ENCODE data around the gene KLC1. TPM values are rescaled to one million over a fixed set of nuclear protein-coding genes. Genes with fewer than 3 reads are reported as not detected.
"Not testable (repeated sequence)": the region's sequence is repeated elsewhere in the genome, so short reads cannot be mapped to it uniquely, and the experiment has no call there.

The KLC1 gene
- total RNA-seq, 1 donor from 2014 or later = 163 TPM

GRCh38 chr14:103650213-103650612, 21.2 kb downstream of the KLC1 start:
- H3K4me1 Mint-ChIP-seq = peaks cover 12% of the 10 kb centered on the region
- no peak for DNase-seq (ENCODE audit: low spot score in 2 of 2, unreplicated experiment in 2 of 2)
- H3K4me3 Mint-ChIP-seq = no peak overlapping the region
- H3K27me3 Mint-ChIP-seq (ENCODE audit: low read depth) = no peaks in the 10 kb centered on the region
- no peak for TF ChIP-seq CTCF (IDR thresholded peaks at IDR 0.05; ENCODE audit: unreplicated experiment)
- peaks cover 4% of the 10 kb centered on the region for H3K36me3 Mint-ChIP-seq
- no peaks in the 10 kb centered on the region for H3K9me3 Mint-ChIP-seq
- no peak overlapping the region for H3K27ac Mint-ChIP-seq

- Mint-ChIP-seq H3K4me3 (no peak overlapping the region), H3K27me3 (ENCODE audit: low read depth) (no peaks in the 10 kb centered on the region), H3K27ac (no peak overlapping the region), H3K4me1 (peaks cover 12% of the 10 kb centered on the region), H3K36me3 (peaks cover 10% of the 10 kb centered on the region), H3K9me3 (no peaks in the 10 kb centered on the region)
- DNase-seq (ENCODE audit: low spot score in 2 of 2, unreplicated experiment in 2 of 2) = no peak
- no peak for TF ChIP-seq CTCF (IDR thresholded peaks at IDR 0.05; ENCODE audit: unreplicated experiment)
Observed at GRCh38 chr14:103651585-103651984, 22.6 kb downstream of the KLC1 start.

- Mint-ChIP-seq H3K4me3 (no peak overlapping the region), H3K9me3 (no peaks in the 10 kb centered on the region), H3K27me3 (ENCODE audit: low read depth) (no peaks in the 10 kb centered on the region), H3K27ac (peak overlapping the region; percentile 59), H3K4me1 (peaks cover 12% of the 10 kb centered on the region), H3K36me3 (peaks cover 19% of the 10 kb centered on the region)
- TF ChIP-seq CTCF (IDR thresholded peaks at IDR 0.05; ENCODE audit: unreplicated experiment) = no peak
- no peak for DNase-seq (ENCODE audit: low spot score in 2 of 2, unreplicated experiment in 2 of 2)
Observed at GRCh38 chr14:103652806-103653205, 23.8 kb downstream of the KLC1 start.

- not testable (repeated sequence) for H3K4me3 Mint-ChIP-seq; H3K9me3 Mint-ChIP-seq; DNase-seq (ENCODE audit: low spot score in 2 of 2, unreplicated experiment in 2 of 2); H3K27me3 Mint-ChIP-seq (ENCODE audit: low read depth)
- peak overlapping the region; percentile 73 for H3K27ac Mint-ChIP-seq
- peaks cover 22% of the 10 kb centered on the region for H3K36me3 Mint-ChIP-seq
- H3K4me1 Mint-ChIP-seq = peaks cover 12% of the 10 kb centered on the region
Observed at GRCh38 chr14:103653336-103653735, 24.3 kb downstream of the KLC1 start.

GRCh38 chr14:103653805-103654204, 24.8 kb downstream of the KLC1 start:
- H3K9me3 Mint-ChIP-seq = no peaks in the 10 kb centered on the region
- no peak for TF ChIP-seq CTCF (IDR thresholded peaks at IDR 0.05; ENCODE audit: unreplicated experiment)
- peaks cover 22% of the 10 kb centered on the region for H3K36me3 Mint-ChIP-seq
- peaks cover 12% of the 10 kb centered on the region for H3K4me1 Mint-ChIP-seq
- no peaks in the 10 kb centered on the region for H3K27me3 Mint-ChIP-seq (ENCODE audit: low read depth)
- H3K27ac Mint-ChIP-seq = peak overlapping the region; percentile 73
- no peak overlapping the region for H3K4me3 Mint-ChIP-seq
- no peak for DNase-seq (ENCODE audit: low spot score in 2 of 2, unreplicated experiment in 2 of 2)

- Mint-ChIP-seq H3K36me3 (peaks cover 26% of the 10 kb centered on the region), H3K27me3 (ENCODE audit: low read depth) (no peaks in the 10 kb centered on the region), H3K9me3 (no peaks in the 10 kb centered on the region), H3K4me3 (no peak overlapping the region), H3K4me1 (peaks cover 12% of the 10 kb centered on the region), H3K27ac (no peak overlapping the region)
- no peak for TF ChIP-seq CTCF (IDR thresholded peaks at IDR 0.05; ENCODE audit: unreplicated experiment)
- DNase-seq (ENCODE audit: low spot score in 2 of 2, unreplicated experiment in 2 of 2) = no peak
Observed at GRCh38 chr14:103654619-103655018, 25.6 kb downstream of the KLC1 start.

Data from mesothelial cell of epicardium (in vitro differentiated cells).